MM.1S (cell line): Measurements from ENCODE around the gene PAOX.

Experiments used
- DNase-seq: peaks from one replicate; pipeline ENCODE4 v3.0.0-alpha.2; 2015
- H2AFZ ChIP-seq: fragments of 300-600 bp; sonication (generic); 2 replicates; pipeline ENCODE4 v1.6.0; 2016; ENCODE audit warnings: antibody characterized with exemption, low read length
- H3F3A ChIP-seq: fragments of 300-600 bp; sonication (generic); 2 replicates; pipeline ENCODE4 v1.6.1; 2016; ENCODE audit warnings: mild to moderate bottlenecking, antibody characterized with exemption, low read length, moderate library complexity, mixed read lengths; ENCODE audit not compliant: insufficient read depth
- H3K27ac ChIP-seq: fragments of 300-600 bp; sonication (generic); 2 replicates; pipeline ENCODE4 v1.5.1; 2016; ENCODE audit warnings: mild to moderate bottlenecking, low read length
- H3K27me3 ChIP-seq: fragments of 300-600 bp; sonication (generic); replicated peaks from 2 replicates; pipeline ENCODE4 v1.6.0; 2016; ENCODE audit warnings: low read length; ENCODE audit not compliant: insufficient read depth
- H3K36me3 ChIP-seq: fragments of 300-600 bp; sonication (generic); replicated peaks from 2 replicates; pipeline ENCODE4 v1.6.1; 2016; ENCODE audit warnings: mild to moderate bottlenecking, low read length, mixed read lengths; ENCODE audit not compliant: insufficient read depth
- H3K4me1 ChIP-seq: fragments of 300-600 bp; sonication (generic); 2 replicates; pipeline ENCODE4 v1.6.1; 2016; ENCODE audit warnings: low read length, mixed read lengths
- H3K4me2 ChIP-seq: fragments of 300-600 bp; sonication (generic); 2 replicates; pipeline ENCODE4 v1.6.0; 2016; ENCODE audit warnings: low read depth, low read length
- H3K4me3 ChIP-seq: fragments of 300-600 bp; sonication (generic); 2 replicates; pipeline ENCODE4 v1.5.1; 2016; ENCODE audit warnings: low read length, mixed read lengths
- H3K79me2 ChIP-seq: fragments of 300-600 bp; sonication (generic); 2 replicates; pipeline ENCODE4 v1.6.1; 2016; ENCODE audit warnings: mixed run types, low read length, mixed read lengths
- H3K9ac ChIP-seq: fragments of 300-600 bp; sonication (generic); 2 replicates; pipeline ENCODE4 v1.6.1; 2016; ENCODE audit warnings: low read length, mixed read lengths
- H3K9me2 ChIP-seq: fragments of 300-600 bp; sonication (generic); replicated peaks from 2 replicates; pipeline ENCODE4 v1.6.1; 2016; ENCODE audit warnings: mild to moderate bottlenecking, low read length, mixed read lengths; ENCODE audit not compliant: insufficient read depth
- H3K9me3 ChIP-seq: fragments of 300-600 bp; sonication (generic); replicated peaks from 2 replicates; pipeline ENCODE4 v1.6.1; 2016; ENCODE audit warnings: mild to moderate bottlenecking, low read length, mixed read lengths; ENCODE audit not compliant: insufficient read depth
- H4K20me1 ChIP-seq: fragments of 300-600 bp; sonication (generic); 2 replicates; pipeline ENCODE4 v1.6.1; 2016; ENCODE audit warnings: mild to moderate bottlenecking, low read length, moderate library complexity, mixed read lengths; ENCODE audit not compliant: insufficient read depth
- CTCF ChIP-seq: fragments of 300-600 bp; sonication (generic); IDR thresholded peaks from 2 replicates; pipeline ENCODE4 v1.5.1; 2016; ENCODE audit warnings: antibody characterized with exemption, low read length, mixed read lengths
- EZH2 ChIP-seq: fragments of 300-600 bp; sonication (generic); optimal IDR thresholded peaks from 2 replicates; pipeline ENCODE3; 2017; ENCODE audit warnings: low read depth, mild to moderate bottlenecking, antibody characterized with exemption, low read length, mixed read lengths
- EZH2phosphoT487 ChIP-seq: fragments of 300-600 bp; sonication (generic); IDR thresholded peaks from 2 replicates; pipeline ENCODE4 v1.6.1; 2018; ENCODE audit warnings: antibody characterized with exemption, low read length

Gene PAOX

DNA sequence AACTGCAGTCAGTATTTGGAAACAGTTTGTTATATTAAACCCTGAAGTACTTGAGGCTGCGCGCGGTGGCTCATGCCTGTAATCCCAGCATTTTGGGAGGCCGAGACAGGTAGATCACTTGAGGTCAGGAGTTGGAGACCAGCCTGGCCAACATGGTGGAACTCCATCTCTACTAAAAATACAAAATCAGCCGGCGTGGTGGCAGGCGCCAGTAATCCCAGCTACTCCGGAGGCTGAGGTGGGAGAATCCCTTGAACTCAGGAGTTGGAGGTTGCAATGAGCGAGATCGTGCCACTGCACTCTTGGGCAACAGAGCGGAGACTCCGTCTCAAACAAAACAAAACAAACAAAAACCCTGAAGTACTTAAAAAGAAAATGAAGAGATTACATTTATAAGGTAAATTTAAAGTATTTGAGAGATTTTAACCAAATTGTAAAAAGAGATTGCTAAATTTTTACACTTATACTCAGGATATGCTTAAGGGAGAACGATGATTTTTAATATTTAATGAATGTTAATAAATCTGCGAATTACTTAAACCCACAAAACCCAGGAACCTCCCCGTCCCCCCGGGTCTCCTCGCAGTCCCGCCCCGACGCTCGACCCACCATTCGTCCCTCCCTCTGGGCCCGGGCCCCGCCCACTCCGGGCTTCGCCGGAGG, 14.5 kb downstream of the PAOX start:
- Histone ChIP-seq H3K27ac (peak overlapping the region; percentile 80; the same call in 1 of the 2 replicates), H3F3A (peaks cover 24% of the 10 kb centered on the region), H3K4me2 (peak overlapping the region; percentile 85; the same call in 1 of the 2 replicates), H3K4me1 (peaks cover 18% of the 10 kb centered on the region), H2AFZ (peak overlapping the region; percentile 30; the same call in 1 of the 2 replicates), H3K9ac (peak overlapping the region; percentile 20; the same call in 1 of the 2 replicates), H3K36me3 (no peaks in the 10 kb centered on the region; the same call in 1 of the 2 replicates), H3K9me2 (no peaks in the 10 kb centered on the region), H3K9me3 (no peaks in the 10 kb centered on the region), H4K20me1 (no peaks in the 10 kb centered on the region), H3K27me3 (no peaks in the 10 kb centered on the region), H3K79me2 (peaks cover 34% of the 10 kb centered on the region), H3K4me3 (peak overlapping the region; percentile 94; the same call in 1 of the 2 replicates)
- TF ChIP-seq EZH2phosphoT487 (no peak), CTCF (no peak), EZH2 (no peak)
- DNase-seq, result no peak

DNA sequence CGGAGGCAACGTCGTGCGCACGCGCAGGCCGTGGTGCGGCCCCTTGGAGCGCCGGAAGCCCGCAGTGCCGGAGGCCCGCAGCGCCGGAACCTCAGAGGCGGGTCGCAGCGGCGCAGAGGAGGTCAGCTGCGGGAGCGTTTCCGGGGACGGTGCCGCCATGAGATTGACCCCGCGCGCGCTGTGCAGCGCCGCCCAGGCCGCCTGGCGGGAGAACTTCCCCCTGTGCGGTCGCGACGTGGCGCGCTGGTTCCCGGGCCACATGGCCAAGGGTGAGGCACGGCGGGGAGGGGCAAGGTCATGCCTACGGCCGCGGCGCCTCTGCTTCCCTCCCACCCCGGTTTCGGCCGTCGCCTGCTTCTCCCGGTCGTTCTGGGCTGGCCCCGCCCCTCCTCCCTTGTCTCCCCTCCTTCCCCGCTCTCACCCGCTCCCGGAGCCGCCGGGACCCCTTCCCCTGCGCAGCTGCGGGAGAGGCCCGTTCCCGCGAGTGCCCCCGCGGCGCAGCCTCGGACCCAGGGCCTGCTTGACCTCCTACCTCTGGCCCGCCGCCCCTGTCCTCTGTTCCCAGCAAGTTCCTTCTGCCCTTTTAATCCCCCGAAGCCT, 15.1 kb downstream of the PAOX start, which contains the start of gene MTG1:
MTG1 (plus strand) TSS at position 94 of the 600 bp plus-strand sequence; CDS start at position 158, 64 bp downstream.
- peaks cover 39% of the 10 kb centered on the region for H3K79me2 ChIP-seq
- H3K9me2 ChIP-seq, result no peaks in the 10 kb centered on the region
- no peaks in the 10 kb centered on the region for H4K20me1 ChIP-seq
- H3K9me3 ChIP-seq, result no peaks in the 10 kb centered on the region
- H2AFZ ChIP-seq, result peak within 1 kb of the TSS; percentile 63
- H3K4me1 ChIP-seq, result peaks cover 18% of the 10 kb centered on the region
- peaks cover 18% of the 10 kb centered on the region for H3F3A ChIP-seq
- peak within 1 kb of the TSS; percentile 80 for H3K27ac ChIP-seq
- TF ChIP-seq EZH2 (no peak), EZH2phosphoT487 (no peak), CTCF (no peak)
- H3K27me3 ChIP-seq, result no peaks in the 10 kb centered on the region
- DNase-seq, result peak; percentile 95
- H3K4me3 ChIP-seq, result peak within 1 kb of the TSS; percentile 94
- peak within 1 kb of the TSS; percentile 93 for H3K9ac ChIP-seq
- H3K4me2 ChIP-seq, result peak within 1 kb of the TSS; percentile 85
- no peaks in the 10 kb centered on the region; the same call in 1 of the 2 replicates for H3K36me3 ChIP-seq

- peak overlapping the region; percentile 63 for H2AFZ ChIP-seq
- peak overlapping the region; percentile 93 for H3K9ac ChIP-seq
- no peaks in the 10 kb centered on the region for H3K9me2 ChIP-seq
- H3K4me1 ChIP-seq, result peaks cover 24% of the 10 kb centered on the region
- H3F3A ChIP-seq, result peaks cover 13% of the 10 kb centered on the region
- no peaks in the 10 kb centered on the region for H4K20me1 ChIP-seq
- no peak for DNase-seq
- H3K27me3 ChIP-seq, result no peaks in the 10 kb centered on the region
- peaks cover 2% of the 10 kb centered on the region; the same call in 1 of the 2 replicates for H3K36me3 ChIP-seq
- TF ChIP-seq CTCF (no peak), EZH2phosphoT487 (no peak), EZH2 (no peak)
- H3K79me2 ChIP-seq, result peaks cover 43% of the 10 kb centered on the region
- H3K4me3 ChIP-seq, result peak overlapping the region; percentile 94
- H3K27ac ChIP-seq, result peak overlapping the region; percentile 80; the same call in 1 of the 2 replicates
- no peaks in the 10 kb centered on the region for H3K9me3 ChIP-seq
- H3K4me2 ChIP-seq, result peak overlapping the region; percentile 85
Measured at GRCh38 chr10:133394801-133395221, 15.7 kb downstream of the PAOX start.
